HG02885 (cell line): ENCODE results near the gene GIPC2.
"Not testable (repeated sequence)": the region's sequence is repeated elsewhere in the genome, so short reads cannot be mapped to it uniquely, and the experiment has no call there.

Experiments
- ATAC-seq: cut with Tn5 transposase; IDR thresholded peaks from one replicate; pipeline ENCODE4 v1.9.1; 2021; ENCODE audit warnings: mild to moderate bottlenecking; ENCODE audit not compliant: unreplicated experiment, poor library complexity

GIPC2 gene

GRCh38 chr1:78091886-78092285 is 46.1 kb downstream of the GIPC2 start:
- no peak for ATAC-seq

GRCh38 chr1:78092643-78093042 is 46.9 kb downstream of the GIPC2 start:
- ATAC-seq = no peak

DNA sequence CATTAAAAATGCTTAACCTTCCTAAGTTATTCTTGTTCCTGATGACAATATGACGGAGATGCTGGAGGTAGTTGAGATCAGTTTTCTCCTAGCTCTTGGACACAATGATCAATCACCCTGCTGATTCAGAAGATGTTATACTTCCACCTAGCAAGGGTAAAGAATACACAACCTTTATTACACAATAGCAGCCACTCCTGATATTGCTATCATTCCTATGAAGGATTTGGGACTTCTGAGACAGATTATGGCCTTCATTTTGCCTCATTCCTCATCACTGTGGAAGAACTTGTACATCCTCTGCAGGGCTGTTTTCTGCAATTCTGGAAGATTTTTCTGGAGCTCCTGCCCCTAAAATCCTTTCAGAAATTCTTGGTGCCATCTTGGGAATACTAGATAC is 47.8 kb downstream of the GIPC2 start:
- no peak for ATAC-seq

GRCh38 chr1:78094639-78095038 is 48.9 kb downstream of the GIPC2 start:
- ATAC-seq = no peak

DNA sequence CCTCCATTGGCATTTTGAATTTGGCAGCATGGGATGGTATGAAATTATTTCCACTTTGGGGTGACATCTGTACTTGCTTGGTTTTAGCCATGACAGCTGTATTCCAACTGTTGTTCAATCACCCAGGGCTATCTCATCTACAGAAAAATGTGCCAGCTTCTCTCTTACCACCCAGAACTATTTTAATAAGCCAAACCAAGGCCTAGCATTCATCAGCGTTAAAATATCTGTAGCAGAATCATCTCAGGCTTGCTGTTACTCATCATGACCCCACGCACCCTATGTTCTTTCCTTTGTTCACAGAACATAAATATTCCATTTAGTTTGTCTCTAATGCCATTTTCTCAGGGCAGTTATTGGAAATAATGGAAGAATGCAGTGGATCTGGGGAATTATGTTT is 49.8 kb downstream of the GIPC2 start:
- no peak for ATAC-seq

DNA sequence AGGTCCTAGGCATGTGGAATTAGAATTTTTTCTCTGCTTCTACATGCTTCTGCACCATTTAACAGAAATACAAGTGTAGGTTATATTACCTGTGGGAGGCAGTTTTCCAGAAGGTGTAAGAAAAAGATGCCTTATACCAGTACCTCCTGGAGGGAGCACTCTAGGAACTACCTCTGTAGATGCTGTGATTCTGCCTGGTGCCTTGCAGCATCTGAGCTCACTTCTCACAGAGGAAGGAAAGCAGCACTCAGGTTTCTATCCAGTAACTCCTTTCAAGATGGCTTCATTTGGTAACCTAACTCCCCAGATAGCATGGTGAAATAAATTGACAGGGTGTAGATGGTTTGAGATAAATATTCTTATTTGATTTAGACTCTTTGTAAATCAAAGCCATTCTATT is 50.3 kb downstream of the GIPC2 start:
- ATAC-seq = no peak

- no peak for ATAC-seq
These were observed 51.2 kb downstream of the GIPC2 start for GRCh38 chr1:78096976-78097375.

GRCh38 chr1:78101051-78101450 is 55.3 kb downstream of the GIPC2 start:
- ATAC-seq = no peak

GRCh38 chr1:78101514-78101913 is 55.7 kb downstream of the GIPC2 start:
- ATAC-seq = no peak

- no peak for ATAC-seq
These were observed 56.3 kb downstream of the GIPC2 start for GRCh38 chr1:78102082-78102481.

- ATAC-seq = no peak
These were observed 57.1 kb downstream of the GIPC2 start for GRCh38 chr1:78102916-78103315.

DNA sequence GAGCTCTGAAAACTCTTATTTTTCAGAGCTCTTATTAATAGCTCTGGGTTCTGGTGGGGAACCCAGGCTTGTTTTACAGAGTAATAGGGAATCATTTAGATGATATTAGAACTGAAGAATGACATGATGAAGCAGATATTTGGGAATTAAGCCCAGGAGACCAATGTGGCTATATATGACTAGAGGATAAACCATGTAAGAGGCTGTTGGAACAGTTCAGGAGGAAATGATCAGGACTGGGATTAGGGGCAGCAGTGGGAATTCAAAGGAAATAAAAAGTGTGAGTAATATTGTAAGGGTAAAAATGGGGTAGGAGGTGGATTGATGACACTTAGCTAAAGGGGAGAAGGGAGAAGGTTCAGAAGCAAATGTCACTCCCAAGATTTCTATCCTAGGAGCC is 58.6 kb downstream of the GIPC2 start:
- no peak for ATAC-seq

DNA sequence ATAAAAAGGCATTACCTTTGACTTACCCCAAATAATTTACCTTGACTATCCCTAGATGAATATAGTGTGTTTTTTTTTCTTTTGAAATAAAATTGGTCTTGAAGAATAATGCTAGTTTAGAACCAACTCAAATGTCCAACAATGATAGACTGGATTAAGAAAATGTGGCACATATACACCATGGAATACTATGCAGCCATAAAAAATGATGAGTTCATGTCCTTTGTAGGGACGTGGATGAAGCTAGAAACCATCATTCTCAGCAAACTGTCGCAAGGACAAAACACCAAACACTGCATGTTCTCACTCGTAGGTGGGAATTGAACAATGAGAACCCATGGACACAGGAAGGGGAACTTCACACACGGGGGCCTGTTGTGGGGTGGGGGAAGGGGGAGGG is 63.9 kb downstream of the GIPC2 start:
- not testable (repeated sequence) for ATAC-seq

DNA sequence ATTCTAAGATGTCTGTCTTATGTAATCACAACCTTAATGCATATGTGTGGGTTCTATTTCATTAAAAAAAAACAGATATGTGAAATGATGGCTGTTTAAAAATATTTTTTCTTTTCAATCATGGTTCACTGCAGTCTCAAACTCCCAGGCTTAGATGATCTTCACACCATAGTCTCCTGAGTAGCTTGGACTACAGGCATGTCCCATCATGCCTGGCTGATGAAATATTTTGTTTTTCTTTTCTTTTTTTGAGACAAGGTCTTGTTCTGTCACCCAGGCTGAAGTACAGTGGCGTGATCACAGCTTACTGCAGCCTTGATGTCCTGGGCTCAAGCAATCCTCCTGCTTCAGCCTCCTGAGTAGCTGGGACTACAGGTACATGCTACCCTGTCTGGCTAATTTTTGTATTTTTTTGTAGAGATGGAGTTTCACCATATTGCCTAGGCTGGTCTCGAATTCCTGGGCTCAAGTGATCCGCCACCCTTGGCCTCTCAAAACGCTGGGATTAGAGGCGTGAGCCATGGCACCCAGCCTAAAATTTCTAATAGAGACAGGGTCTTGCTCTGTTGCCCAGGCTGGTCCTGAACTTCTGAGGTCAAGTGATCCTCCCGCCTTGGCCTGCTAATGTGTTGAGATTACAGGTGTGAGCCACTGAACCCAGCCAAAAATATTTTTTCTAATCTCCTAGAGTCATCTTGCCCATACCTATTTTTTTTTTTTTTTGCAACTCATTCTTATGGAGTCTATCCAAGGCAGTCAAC is 67.6 kb downstream of the GIPC2 start:
- no peak for ATAC-seq

DNA sequence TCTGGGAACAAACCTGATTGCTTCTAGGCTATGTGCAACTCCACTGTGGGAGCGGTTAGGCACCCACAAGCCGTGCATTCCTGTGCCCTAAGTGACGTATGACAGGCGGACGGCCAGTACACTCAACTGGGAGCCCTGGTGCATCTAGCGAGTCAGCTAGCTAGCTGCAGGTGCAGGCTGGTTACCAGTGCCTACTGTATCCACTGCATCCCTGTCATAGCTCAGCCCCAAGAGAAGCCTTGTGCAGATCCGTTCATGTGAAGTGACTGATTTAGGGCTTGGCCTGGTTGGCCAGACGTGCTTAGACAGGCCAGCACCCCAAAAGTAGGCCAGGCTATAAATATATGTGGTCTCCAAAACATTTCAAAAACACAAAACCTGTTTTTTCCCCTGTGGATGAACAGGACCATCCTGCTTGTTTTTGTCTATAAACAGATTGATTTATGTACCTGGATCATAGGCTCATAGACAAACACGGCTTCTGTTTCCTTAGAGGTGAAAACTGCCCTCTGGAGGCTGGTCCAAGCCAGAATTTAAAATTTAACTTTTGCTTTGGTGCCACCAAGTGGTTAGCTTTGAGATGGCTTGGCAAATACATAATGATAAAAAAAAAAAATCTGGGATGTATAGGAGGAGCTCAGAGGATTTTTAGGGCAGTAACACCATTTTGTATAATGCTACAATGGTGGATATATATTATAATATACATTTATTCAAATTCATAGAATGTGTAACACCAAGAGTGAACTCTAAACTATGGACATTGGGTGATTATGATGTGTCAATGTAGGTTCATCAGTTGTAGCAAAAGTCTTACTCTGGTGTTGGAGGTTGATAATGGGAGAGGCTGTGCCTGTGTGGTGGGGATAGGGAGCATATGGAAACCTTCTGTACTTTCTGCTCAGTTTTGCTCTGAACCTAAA is 68.5 kb downstream of the GIPC2 start:
- ATAC-seq = peak; percentile 93

DNA sequence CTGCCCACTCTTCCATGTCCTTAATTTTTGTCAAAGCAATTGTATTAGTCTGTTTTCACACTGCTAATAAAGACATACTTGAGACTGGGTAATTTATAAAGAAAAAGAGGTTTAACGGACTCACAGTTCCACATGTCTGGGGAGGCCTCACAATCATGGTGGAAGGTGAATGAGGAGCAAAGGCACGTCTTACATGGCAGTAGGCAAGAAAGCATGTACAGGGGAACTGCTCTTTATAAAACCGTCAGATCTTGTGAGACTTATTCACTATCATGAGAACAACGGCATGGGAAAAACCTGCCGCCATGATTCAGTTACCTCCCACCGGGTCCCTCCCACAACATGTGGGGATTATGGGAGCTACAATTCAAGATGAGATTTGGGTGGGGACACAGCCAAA is 74.7 kb downstream of the GIPC2 start:
- ATAC-seq = not testable (repeated sequence)

DNA sequence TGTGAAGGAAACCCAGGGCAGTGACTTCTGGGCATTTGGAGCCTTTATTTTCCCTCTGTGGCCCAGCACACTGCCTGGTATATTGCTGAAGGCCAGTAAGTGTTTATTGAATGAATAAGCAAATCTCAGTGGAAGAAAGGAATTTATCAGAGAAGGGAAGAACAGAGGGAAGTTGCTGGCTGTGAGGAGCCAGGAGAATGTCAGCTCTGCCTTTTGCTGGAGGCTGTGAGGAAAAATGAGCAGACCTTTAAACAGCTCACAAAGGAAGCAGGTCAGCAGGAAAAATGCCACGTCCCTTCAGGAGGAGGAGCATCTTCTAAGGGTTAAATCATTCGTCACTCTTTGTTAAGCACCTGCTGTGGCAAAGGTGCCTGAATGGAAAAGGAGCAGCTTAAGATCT is 75.9 kb downstream of the GIPC2 start:
- ATAC-seq = no peak

GRCh38 chr1:78122389-78122788 is 76.6 kb downstream of the GIPC2 start:
- ATAC-seq = no peak

GRCh38 chr1:78126506-78126905 is 80.7 kb downstream of the GIPC2 start:
- ATAC-seq = no peak

- ATAC-seq = no peak
These were observed 86.6 kb downstream of the GIPC2 start for GRCh38 chr1:78132174-78132947.

GRCh38 chr1:78132948-78133322 is 87.2 kb downstream of the GIPC2 start:
- no peak for ATAC-seq
